ENCODE results near the gene LDLRAD4.

GRCh38 chr18:13462686-13463085, 244.1 kb downstream of the LDLRAD4 start:
- TF ChIP-seq CTCF (IDR thresholded peaks at IDR 0.05) (no peak), POLR2A (IDR thresholded peaks at IDR 0.05) (no peak)
